GM23248 (cell line): ENCODE results near the gene ADAT3. TPM values are rescaled to one million over a fixed set of nuclear protein-coding genes. Genes with fewer than 3 reads are reported as not detected.

Experiments used
- DNase-seq: peaks from one replicate; pipeline ENCODE4 v3.0.0-alpha.2; 2015
- H2AFZ ChIP-seq: fragments of 200-600 bp; sonication (generic); 2 replicates; pipeline ENCODE4 v1.6.1; 2016; ENCODE audit warnings: antibody characterized with exemption
- H3F3A ChIP-seq: fragments of 200-600 bp; sonication (generic); 2 replicates; pipeline ENCODE4 v1.6.1; 2016; ENCODE audit warnings: mild to moderate bottlenecking, antibody characterized with exemption, mixed run types; ENCODE audit not compliant: insufficient read depth
- H3K27ac ChIP-seq: fragments of 200-600 bp; sonication (generic); 2 replicates; pipeline ENCODE4 v1.5.1; 2016; ENCODE audit warnings: mild to moderate bottlenecking
- H3K27me3 ChIP-seq: fragments of 200-600 bp; sonication (generic); replicated peaks from 2 replicates; pipeline ENCODE4 v1.6.1; 2016; ENCODE audit warnings: mild to moderate bottlenecking; ENCODE audit not compliant: insufficient read depth
- H3K36me3 ChIP-seq: fragments of 200-600 bp; sonication (generic); 2 replicates; pipeline ENCODE4 v1.6.1; 2016; ENCODE audit warnings: low read depth, mild to moderate bottlenecking
- H3K4me1 ChIP-seq: fragments of 200-600 bp; sonication (generic); 2 replicates; pipeline ENCODE4 v1.6.1; 2016; ENCODE audit warnings: mild to moderate bottlenecking; ENCODE audit not compliant: insufficient read depth
- H3K4me2 ChIP-seq: fragments of 200-600 bp; sonication (generic); one replicate; pipeline ENCODE4 v1.6.1; 2016; ENCODE audit warnings: mild to moderate bottlenecking; ENCODE audit not compliant: unreplicated experiment
- H3K4me3 ChIP-seq: fragments of 200-600 bp; sonication (generic); 2 replicates; pipeline ENCODE4 v1.5.1; 2016; ENCODE audit warnings: mild to moderate bottlenecking
- H3K79me2 ChIP-seq: fragments of 200-600 bp; sonication (generic); 2 replicates; pipeline ENCODE4 v1.6.1; 2016; ENCODE audit warnings: mild to moderate bottlenecking; ENCODE audit not compliant: insufficient read depth
- H3K9ac ChIP-seq: fragments of 200-600 bp; sonication (generic); 2 replicates; pipeline ENCODE4 v1.6.1; 2016; ENCODE audit warnings: mild to moderate bottlenecking
- H3K9me2 ChIP-seq: fragments of 200-600 bp; sonication (generic); 2 replicates; pipeline ENCODE4 v1.6.1; 2016; ENCODE audit warnings: mixed run types, mild to moderate bottlenecking, moderate library complexity; ENCODE audit not compliant: insufficient read depth
- H3K9me3 ChIP-seq: fragments of 200-600 bp; sonication (generic); one replicate; pipeline ENCODE4 v1.6.1; 2017; ENCODE audit warnings: low read depth
- H4K20me1 ChIP-seq: fragments of 200-600 bp; sonication (generic); 2 replicates; pipeline ENCODE4 v1.6.0; 2016; ENCODE audit not compliant: insufficient read depth
- EZH2 ChIP-seq: fragments of 200-600 bp; sonication (generic); IDR thresholded peaks from 2 replicates; pipeline ENCODE4 v1.6.1; 2018; ENCODE audit warnings: antibody characterized with exemption, mild to moderate bottlenecking; ENCODE audit not compliant: insufficient read depth, poor library complexity, severe bottlenecking
- EZH2phosphoT487 ChIP-seq: fragments of 200-600 bp; sonication (generic); IDR thresholded peaks from 2 replicates; pipeline ENCODE4 v1.6.1; 2018; ENCODE audit warnings: antibody characterized with exemption, moderate library complexity, mild to moderate bottlenecking, low read depth; ENCODE audit not compliant: insufficient read depth
- WGBS, 2 experiments: methylation state at CpG; one replicate each; pipeline ENCODE4 v1.1.6; 2015 to 2017; ENCODE audit warnings: low lambda C conversion rate in 2 of 2, low coverage in 1 of 2; ENCODE audit errors: missing lambda C conversion rate in 2 of 2; 5-methylcytosine and 5-hydroxymethylcytosine counted together
- in situ Hi-C: fragments of 300-500 bp; cut with MboI; formaldehyde crosslinking; loops from 2 replicates; pipeline ENCODE4 v1.15.0; 2020
- polyA plus RNA-seq: library from polyadenylated mRNA; unstranded; fragments of >200 nt; fragmentation: Nextera tagmentation; extraction: Ambion mirVana; gene quantifications from 2 replicates; pipeline ENCODE4 v1.2.1, GENCODE V29; 2016
- total RNA-seq: library from RNA; depleted of rRNA; stranded (reverse); fragments of >200 nt; shearing (Covaris generic); gene quantifications from 2 replicates; pipeline ENCODE4 v1.2.3, GENCODE V29; 2014; rRNA removed

The ADAT3 gene
- total and polyA plus RNA-seq, 2 experiments from 2014 or later: 0.22 to 3.2 TPM

- Histone ChIP-seq H2AFZ (no peak overlapping the region), H3K9me3 (no peaks in the 10 kb centered on the region), H3K4me2 (no peak overlapping the region), H3K79me2 (peaks cover 86% of the 10 kb centered on the region), H3K9me2 (no peaks in the 10 kb centered on the region), H3K4me3 (no peak overlapping the region), H3K9ac (no peak overlapping the region), H3K27me3 (no peaks in the 10 kb centered on the region), H4K20me1 (no peaks in the 10 kb centered on the region), H3K27ac (no peak overlapping the region), H3F3A (no peaks in the 10 kb centered on the region), H3K4me1 (no peaks in the 10 kb centered on the region), H3K36me3 (no peaks in the 10 kb centered on the region)
- in situ Hi-C loops: no loop called here
- WGBS, 2 experiments: 85 to 92% methylated on average over 28 to 33 of the region's 40 CpGs
- TF ChIP-seq EZH2phosphoT487: no peak
- no peak for TF ChIP-seq EZH2
- no peak for DNase-seq
Observed at GRCh38 chr19:1957562-1958248, 52.5 kb downstream of the ADAT3 start.

- WGBS, 2 experiments: 95% methylated on average over 30 to 32 of the region's 32 CpGs
- Histone ChIP-seq H3K27ac (no peak overlapping the region), H3K4me2 (no peak overlapping the region), H3K4me3 (no peak overlapping the region), H4K20me1 (no peaks in the 10 kb centered on the region), H3K79me2 (peaks cover 86% of the 10 kb centered on the region), H3K27me3 (no peaks in the 10 kb centered on the region), H3K9me3 (no peaks in the 10 kb centered on the region), H3K9me2 (no peaks in the 10 kb centered on the region), H3K9ac (no peak overlapping the region), H3K36me3 (no peaks in the 10 kb centered on the region), H2AFZ (no peak overlapping the region), H3K4me1 (no peaks in the 10 kb centered on the region), H3F3A (no peaks in the 10 kb centered on the region)
- DNase-seq: no peak
- in situ Hi-C loops: no loop called here
- TF ChIP-seq EZH2phosphoT487: no peak
- TF ChIP-seq EZH2: no peak
Observed at GRCh38 chr19:1959928-1960589, 54.9 kb downstream of the ADAT3 start.

GRCh38 chr19:1961000-1961883, 56.0 kb downstream of the ADAT3 start:
- Histone ChIP-seq H3K4me1 (no peaks in the 10 kb centered on the region), H3K79me2 (peaks cover 86% of the 10 kb centered on the region), H3K9me2 (no peaks in the 10 kb centered on the region), H3K4me2 (no peak overlapping the region), H4K20me1 (no peaks in the 10 kb centered on the region), H3F3A (no peaks in the 10 kb centered on the region), H3K4me3 (no peak overlapping the region), H3K27me3 (no peaks in the 10 kb centered on the region), H3K36me3 (no peaks in the 10 kb centered on the region), H2AFZ (no peak overlapping the region), H3K27ac (no peak overlapping the region), H3K9me3 (no peaks in the 10 kb centered on the region), H3K9ac (no peak overlapping the region)
- in situ Hi-C loops: no loop called here
- TF ChIP-seq EZH2 (no peak), EZH2phosphoT487 (no peak)
- DNase-seq: no peak
- WGBS, 2 experiments: 93 to 95% methylated on average over 33 to 42 of the region's 42 CpGs

GRCh38 chr19:1962674-1963073, 57.5 kb downstream of the ADAT3 start:
- DNase-seq: no peak
- H3K4me3 ChIP-seq: no peak overlapping the region
- H3K79me2 ChIP-seq: peaks cover 82% of the 10 kb centered on the region
- no peak overlapping the region for H3K9ac ChIP-seq
- no peak overlapping the region for H3K4me2 ChIP-seq
- no peaks in the 10 kb centered on the region for H3K4me1 ChIP-seq
- H3K27ac ChIP-seq: no peak overlapping the region
- H3K9me2 ChIP-seq: no peaks in the 10 kb centered on the region
- no peaks in the 10 kb centered on the region for H3F3A ChIP-seq
- H2AFZ ChIP-seq: no peak overlapping the region
- H3K9me3 ChIP-seq: no peaks in the 10 kb centered on the region
- H3K36me3 ChIP-seq: no peaks in the 10 kb centered on the region
- no peaks in the 10 kb centered on the region for H3K27me3 ChIP-seq
- 96% methylated on average over 23 of the region's 23 CpGs for WGBS, 2 experiments
- no peaks in the 10 kb centered on the region for H4K20me1 ChIP-seq
- in situ Hi-C loops: no loop called here
- TF ChIP-seq EZH2phosphoT487 (no peak), EZH2 (no peak)

Other genes starting within 250 kb of the ADAT3 start
- not detected in 2 replicates for gene ONECUT3, start 151.9 kb upstream of the ADAT3 start, total RNA-seq
- gene ONECUT3, start 151.9 kb upstream of the ADAT3 start, polyA plus RNA-seq: not detected in 2 replicates
- 0.32 and 2.5 TPM in 2 replicates for gene ATP8B3, start 93.1 kb upstream of the ADAT3 start, total RNA-seq
- 1.8 and 1.9 TPM in 2 replicates for gene ATP8B3, start 93.1 kb upstream of the ADAT3 start, polyA plus RNA-seq
- 4.2 and 5.2 TPM in 2 replicates for gene REXO1, start 56.9 kb upstream of the ADAT3 start, total RNA-seq
- gene REXO1, start 56.9 kb upstream of the ADAT3 start, polyA plus RNA-seq: 4.2 and 4.9 TPM in 2 replicates
- gene KLF16, start 41.8 kb upstream of the ADAT3 start, total RNA-seq: 8.9 and 11.0 TPM in 2 replicates
- 4.2 and 4.6 TPM in 2 replicates for gene KLF16, start 41.8 kb upstream of the ADAT3 start, polyA plus RNA-seq
- gene ABHD17A, start 19.9 kb upstream of the ADAT3 start, total RNA-seq: 147 and 157 TPM in 2 replicates
- gene ABHD17A, start 19.9 kb upstream of the ADAT3 start, polyA plus RNA-seq: 37.6 and 39.4 TPM in 2 replicates
- 110 and 185 TPM in 2 replicates for gene SCAMP4, start within 50 bp of the ADAT3 start, total RNA-seq
- gene SCAMP4, start within 50 bp of the ADAT3 start, polyA plus RNA-seq: 73.9 and 81.9 TPM in 2 replicates
- gene CSNK1G2, start 35.8 kb downstream of the ADAT3 start, total RNA-seq: 76.6 and 81.4 TPM in 2 replicates
- gene CSNK1G2, start 35.8 kb downstream of the ADAT3 start, polyA plus RNA-seq: 9.5 and 15.2 TPM in 2 replicates
- 69.5 and 72.0 TPM in 2 replicates for gene BTBD2, start 110.3 kb downstream of the ADAT3 start, total RNA-seq
- gene BTBD2, start 110.3 kb downstream of the ADAT3 start, polyA plus RNA-seq: 6.8 and 9.0 TPM in 2 replicates
- gene MKNK2, start 145.8 kb downstream of the ADAT3 start, total RNA-seq: 78.6 and 83.2 TPM in 2 replicates
- 28.9 and 37.6 TPM in 2 replicates for gene MKNK2, start 145.8 kb downstream of the ADAT3 start, polyA plus RNA-seq
- 38.7 and 53.1 TPM in 2 replicates for gene MOB3A, start 190.9 kb downstream of the ADAT3 start, total RNA-seq
- gene MOB3A, start 190.9 kb downstream of the ADAT3 start, polyA plus RNA-seq: 53.7 and 57.0 TPM in 2 replicates
- 1.6 and 2.3 TPM in 2 replicates for gene IZUMO4, start 191.5 kb downstream of the ADAT3 start, total RNA-seq
- 0.89 and 1.5 TPM in 2 replicates for gene IZUMO4, start 191.5 kb downstream of the ADAT3 start, polyA plus RNA-seq
- 95.4 and 97.6 TPM in 2 replicates for gene AP3D1, start 246.2 kb downstream of the ADAT3 start, total RNA-seq
- gene AP3D1, start 246.2 kb downstream of the ADAT3 start, polyA plus RNA-seq: 65.2 and 79.0 TPM in 2 replicates